Measurements from ENCODE around the gene CYP2W1. TPM values are rescaled to one million over a fixed set of nuclear protein-coding genes. Genes with fewer than 3 reads are reported as not detected.

Gene CYP2W1
- polyA plus RNA-seq, 2 of the 4 experiments (the other 2 are of a cell fraction), result not detected

DNA sequence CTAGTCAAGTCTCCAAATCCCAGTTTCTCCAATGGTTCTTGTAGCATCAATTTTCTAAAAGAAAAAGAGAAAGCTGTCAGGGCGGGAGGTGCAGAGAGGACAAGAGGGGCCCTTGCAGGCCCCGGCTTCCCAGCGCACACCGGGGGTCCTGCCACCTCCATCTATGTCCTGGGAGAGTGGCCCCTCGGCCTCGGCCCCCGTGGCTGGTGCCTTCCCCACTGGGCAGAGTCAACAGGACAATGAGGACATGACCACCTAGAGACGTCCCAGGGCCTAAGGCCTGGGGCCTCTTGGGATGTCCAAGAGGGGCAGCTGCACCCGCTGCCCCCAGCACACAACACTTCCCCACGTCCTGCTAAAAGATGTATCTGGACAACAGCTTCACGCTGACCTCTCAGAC lies 13.6 kb upstream of the CYP2W1 start:
- no peak overlapping the region for H3K27ac ChIP-seq
- CTCF ChIA-PET, result interaction anchor here (0.7 to 1.2 kb wide), 3 partner anchors 40 to 97 kb away, joined by 3 to 6 read pairs (median 3); no protein-coding TSS in a partner anchor
- ATAC-seq, result no peak

DNA sequence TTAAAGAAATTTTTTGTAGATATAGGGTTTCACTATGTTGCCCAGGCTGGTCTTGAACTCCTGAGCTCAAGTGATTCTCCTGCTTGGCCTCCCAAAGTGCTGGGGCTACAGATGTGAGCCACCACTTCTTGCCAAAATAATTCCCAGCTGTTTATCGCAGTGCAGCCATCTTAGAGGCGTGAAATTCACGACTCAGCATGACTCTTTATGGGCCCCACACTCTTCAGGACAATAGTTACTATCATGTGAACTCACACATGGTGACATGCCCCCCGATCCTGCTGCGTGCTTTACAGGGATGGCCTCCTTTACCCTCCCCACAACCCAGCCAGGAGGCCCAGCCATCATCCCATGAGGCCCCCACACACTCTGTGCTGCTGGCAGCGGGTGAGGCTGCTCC lies 12.2 kb upstream of the CYP2W1 start:
- no peak overlapping the region for H3K27ac ChIP-seq
- DNase-seq (ENCODE audit: low read depth in 1 of 2, low spot score in 1 of 2) (no peak), ATAC-seq (no peak), FAIRE-seq (no peak)
- peaks cover 13% of the 10 kb centered on the region; the same call in 2 of the 3 replicates for H3K4me1 ChIP-seq
- ChIA-PET POLR2A (no interaction called here), CTCF (interaction anchor here (0.7 kb wide), 1 partner anchor 703 kb away, joined by 3 read pairs; no protein-coding TSS in a partner anchor)
- 91% methylated on average over 6 of the region's 6 CpGs for WGBS (ENCODE audit: missing lambda C conversion rate)
- H3K4me3 ChIP-seq, result no peak overlapping the region
- H3K4me2 ChIP-seq, result no peak overlapping the region
- H3K9me3 ChIP-seq, result no peaks in the 10 kb centered on the region
- TF ChIP-seq MYC (IDR thresholded peaks at IDR 0.05; ENCODE audit: borderline replicate concordance, low read length) (no peak), KDM5A (IDR thresholded peaks at IDR 0.05) (no peak), ZFP36 (IDR thresholded peaks at IDR 0.05; ENCODE audit: borderline replicate concordance, partially characterized antibody) (no peak), NR3C1 (IDR thresholded peaks at IDR 0.05) (no peak), MAFK (IDR thresholded peaks at IDR 0.05; ENCODE audit: partially characterized antibody) (peak; percentile 84), ZSCAN20 (CRISPR knock-in tag; IDR thresholded peaks at IDR 0.05) (no peak), RAD21 (conservative IDR thresholded peaks at IDR 0.05 in 1 of 2, IDR thresholded peaks at IDR 0.05 in 1 of 2) (no peak)
- TF ChIP-seq, protein P1, sequence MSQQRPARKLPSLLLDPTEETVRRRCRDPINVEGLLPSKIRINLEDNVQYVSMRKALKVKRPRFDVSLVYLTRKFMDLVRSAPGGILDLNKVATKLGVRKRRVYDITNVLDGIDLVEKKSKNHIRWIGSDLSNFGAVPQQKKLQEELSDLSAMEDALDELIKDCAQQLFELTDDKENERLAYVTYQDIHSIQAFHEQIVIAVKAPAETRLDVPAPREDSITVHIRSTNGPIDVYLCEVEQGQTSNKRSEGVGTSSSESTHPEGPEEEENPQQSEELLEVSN (IDR thresholded peaks at IDR 0.05; ENCODE audit: borderline replicate concordance, low read depth), result no peak

More for the DNA sequence above, 13.6 kb upstream of the CYP2W1 start:
- 93% methylated on average over 11 of the region's 11 CpGs for WGBS (ENCODE audit: missing lambda C conversion rate)
- no peaks in the 10 kb centered on the region for H3K9me3 ChIP-seq
- no peak overlapping the region for H3K4me2 ChIP-seq
- POLR2A ChIA-PET, result no interaction called here
- no peak overlapping the region for H3K4me3 ChIP-seq
- no peak for FAIRE-seq
- DNase-seq (ENCODE audit: low read depth in 1 of 2, low spot score in 1 of 2), result no peak
- H3K4me1 ChIP-seq, result peaks cover 13% of the 10 kb centered on the region; the same call in 2 of the 3 replicates
- TF ChIP-seq TP53 (CRISPR knock-in tag; IDR thresholded peaks at IDR 0.05) (no peak), EP300 (IDR thresholded peaks at IDR 0.05) (no peak), RFX5 (IDR thresholded peaks at IDR 0.05) (no peak), NR3C1 (IDR thresholded peaks at IDR 0.05) (no peak), HDAC2 (IDR thresholded peaks at IDR 0.05) (no peak), FOSB (CRISPR knock-in tag; IDR thresholded peaks at IDR 0.05) (no peak), NPAS2 (CRISPR knock-in tag; IDR thresholded peaks at IDR 0.05; ENCODE audit: borderline replicate concordance) (no peak), ESRRA (IDR thresholded peaks at IDR 0.05; ENCODE audit: borderline replicate concordance, low read length) (no peak), ZFP36 (IDR thresholded peaks at IDR 0.05; ENCODE audit: borderline replicate concordance, partially characterized antibody) (no peak), SREBF2 (IDR thresholded peaks at IDR 0.05) (no peak), EHMT2 (IDR thresholded peaks at IDR 0.05; ENCODE audit: low read depth) (no peak)
- TF ChIP-seq, protein P2, sequence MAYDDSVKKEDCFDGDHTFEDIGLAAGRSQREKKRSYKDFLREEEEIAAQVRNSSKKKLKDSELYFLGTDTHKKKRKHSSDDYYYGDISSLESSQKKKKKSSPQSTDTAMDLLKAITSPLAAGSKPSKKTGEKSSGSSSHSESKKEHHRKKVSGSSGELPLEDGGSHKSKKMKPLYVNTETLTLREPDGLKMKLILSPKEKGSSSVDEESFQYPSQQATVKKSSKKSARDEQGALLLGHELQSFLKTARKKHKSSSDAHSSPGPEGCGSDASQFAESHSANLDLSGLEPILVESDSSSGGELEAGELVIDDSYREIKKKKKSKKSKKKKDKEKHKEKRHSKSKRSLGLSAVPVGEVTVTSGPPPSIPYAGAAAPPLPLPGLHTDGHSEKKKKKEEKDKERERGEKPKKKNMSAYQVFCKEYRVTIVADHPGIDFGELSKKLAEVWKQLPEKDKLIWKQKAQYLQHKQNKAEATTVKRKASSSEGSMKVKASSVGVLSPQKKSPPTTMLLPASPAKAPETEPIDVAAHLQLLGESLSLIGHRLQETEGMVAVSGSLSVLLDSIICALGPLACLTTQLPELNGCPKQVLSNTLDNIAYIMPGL (CRISPR knock-in tag; IDR thresholded peaks at IDR 0.05; ENCODE audit: borderline replicate concordance), result no peak
- TF ChIP-seq, protein P1 (IDR thresholded peaks at IDR 0.05; ENCODE audit: borderline replicate concordance, low read depth), result no peak
- TF ChIP-seq, protein P3, sequence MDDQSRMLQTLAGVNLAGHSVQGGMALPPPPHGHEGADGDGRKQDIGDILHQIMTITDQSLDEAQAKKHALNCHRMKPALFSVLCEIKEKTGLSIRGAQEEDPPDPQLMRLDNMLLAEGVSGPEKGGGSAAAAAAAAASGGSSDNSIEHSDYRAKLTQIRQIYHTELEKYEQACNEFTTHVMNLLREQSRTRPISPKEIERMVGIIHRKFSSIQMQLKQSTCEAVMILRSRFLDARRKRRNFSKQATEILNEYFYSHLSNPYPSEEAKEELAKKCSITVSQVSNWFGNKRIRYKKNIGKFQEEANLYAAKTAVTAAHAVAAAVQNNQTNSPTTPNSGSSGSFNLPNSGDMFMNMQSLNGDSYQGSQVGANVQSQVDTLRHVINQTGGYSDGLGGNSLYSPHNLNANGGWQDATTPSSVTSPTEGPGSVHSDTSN (IDR thresholded peaks at IDR 0.05), result no peak
- TF ChIP-seq, protein P4, sequence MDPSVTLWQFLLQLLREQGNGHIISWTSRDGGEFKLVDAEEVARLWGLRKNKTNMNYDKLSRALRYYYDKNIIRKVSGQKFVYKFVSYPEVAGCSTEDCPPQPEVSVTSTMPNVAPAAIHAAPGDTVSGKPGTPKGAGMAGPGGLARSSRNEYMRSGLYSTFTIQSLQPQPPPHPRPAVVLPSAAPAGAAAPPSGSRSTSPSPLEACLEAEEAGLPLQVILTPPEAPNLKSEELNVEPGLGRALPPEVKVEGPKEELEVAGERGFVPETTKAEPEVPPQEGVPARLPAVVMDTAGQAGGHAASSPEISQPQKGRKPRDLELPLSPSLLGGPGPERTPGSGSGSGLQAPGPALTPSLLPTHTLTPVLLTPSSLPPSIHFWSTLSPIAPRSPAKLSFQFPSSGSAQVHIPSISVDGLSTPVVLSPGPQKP (IDR thresholded peaks at IDR 0.05; ENCODE audit: low read depth, low read length), result no peak
